Activated CD8-positive, alpha-beta T cell treated with anti-CD3 and anti-CD28 coated beads for 36 hours (primary cell): ENCODE measurements around the gene TMEM109. TPM values are rescaled to one million over a fixed set of nuclear protein-coding genes. Genes with fewer than 3 reads are reported as not detected.

Experiments used
- ATAC-seq: fragments of 200-7000 bp; cut with Tn5 transposase; one replicate; pipeline ENCODE4 v1.10.0; 2021; ENCODE audit warnings: mild to moderate bottlenecking, moderate library complexity
- CTCF ChIA-PET: fragments of 350-600 bp; sonication (Branson Sonifier 250); formaldehyde crosslinking; loops from one replicate; lab custom pipeline; 2021; ENCODE audit warnings: antibody characterized with exemption; lab: Charles Lee
- POLR2A ChIA-PET: fragments of 350-600 bp; sonication (Branson Sonifier 250); formaldehyde crosslinking; loops from one replicate; lab custom pipeline; 2021; ENCODE audit warnings: antibody characterized with exemption; lab: Charles Lee
- DNase-seq: peaks from one replicate; pipeline ENCODE4 v3.0.0-alpha.2; 2020
- H3K27ac Mint-ChIP-seq: one replicate; pipeline ENCODE4 v1.8.0; 2021; ENCODE audit warnings: mild to moderate bottlenecking, mixed read lengths
- H3K27me3 Mint-ChIP-seq: one replicate; pipeline ENCODE4 v1.8.0; 2021; ENCODE audit warnings: mixed read lengths
- H3K36me3 Mint-ChIP-seq: one replicate; pipeline ENCODE4 v1.8.0; 2021; ENCODE audit warnings: low read depth, mixed read lengths
- H3K4me1 Mint-ChIP-seq: one replicate; pipeline ENCODE4 v1.8.0; 2021; ENCODE audit warnings: low read depth, mixed read lengths
- H3K4me3 Mint-ChIP-seq: one replicate; pipeline ENCODE4 v1.8.0; 2021; ENCODE audit warnings: mild to moderate bottlenecking, moderate library complexity, mixed read lengths
- H3K9me3 Mint-ChIP-seq: one replicate; pipeline ENCODE4 v1.8.0; 2021; ENCODE audit warnings: mixed read lengths
- CTCF ChIP-seq: fragments of 200-600 bp; IDR thresholded peaks from one replicate; pipeline ENCODE4 v1.8.0; 2022; ENCODE audit warnings: antibody characterized with exemption, mild to moderate bottlenecking
- intact Hi-C: fragments of 100-400 bp; cut with micrococcal nuclease; formaldehyde crosslinking; loops from one replicate; pipeline ENCODE4 v1.10.0; 2022
- total RNA-seq, 2 experiments: library from RNA; stranded (reverse); gene quantifications; one replicate each; pipeline ENCODE4 v1.2.3, GENCODE V29; 2021

The TMEM109 gene
- total RNA-seq, 2 experiments from 2014 or later = 93.2 to 101 TPM

GRCh38 chr11:60919956-60920355, 6.0 kb downstream of the TMEM109 start:
- no peak for DNase-seq
- no peaks in the 10 kb centered on the region for H3K27me3 Mint-ChIP-seq
- H3K4me3 Mint-ChIP-seq = no peak overlapping the region
- ChIA-PET POLR2A (interaction anchor here (0.7 kb wide), 1 partner anchor 102 kb away, joined by 3 read pairs; no protein-coding TSS in a partner anchor), CTCF (interaction anchor here (2.0 kb wide), 1 partner anchor 50 kb away, joined by 5 read pairs; no protein-coding TSS in a partner anchor)
- H3K27ac Mint-ChIP-seq = no peak overlapping the region
- no peak for TF ChIP-seq CTCF
- peaks cover 50% of the 10 kb centered on the region for H3K4me1 Mint-ChIP-seq
- peaks cover 52% of the 10 kb centered on the region for H3K36me3 Mint-ChIP-seq
- intact Hi-C loops = loop anchor here (5.0 kb wide), 1 partner anchor 267 kb away; no protein-coding TSS in a partner anchor
- no peaks in the 10 kb centered on the region for H3K9me3 Mint-ChIP-seq
- no peak for ATAC-seq

GRCh38 chr11:60921259-60921658, 7.3 kb downstream of the TMEM109 start:
- Mint-ChIP-seq H3K4me3 (no peak overlapping the region), H3K4me1 (peaks cover 51% of the 10 kb centered on the region), H3K9me3 (no peaks in the 10 kb centered on the region), H3K27me3 (peaks cover 9% of the 10 kb centered on the region), H3K27ac (no peak overlapping the region), H3K36me3 (peaks cover 47% of the 10 kb centered on the region)
- DNase-seq = no peak
- POLR2A ChIA-PET = interaction anchor here (1.2 kb wide), 2 partner anchors 26 to 192 kb away, joined by 3 read pairs; no protein-coding TSS in a partner anchor
- intact Hi-C loops = no loop called here
- CTCF ChIA-PET = interaction anchor here (2.0 kb wide), 1 partner anchor 48 kb away, joined by 5 read pairs; no protein-coding TSS in a partner anchor
- TF ChIP-seq CTCF = no peak
- no peak for ATAC-seq

GRCh38 chr11:60921777-60922335, 7.9 kb downstream of the TMEM109 start:
- peaks cover 46% of the 10 kb centered on the region for H3K4me1 Mint-ChIP-seq
- no peak overlapping the region for H3K4me3 Mint-ChIP-seq
- peaks cover 9% of the 10 kb centered on the region for H3K27me3 Mint-ChIP-seq
- no peak overlapping the region for H3K27ac Mint-ChIP-seq
- ChIA-PET CTCF (no interaction called here), POLR2A (interaction anchor here (0.9 to 1.2 kb wide), 3 partner anchors 10 to 191 kb away, joined by 3 read pairs; no protein-coding TSS in a partner anchor)
- DNase-seq = no peak
- intact Hi-C loops = no loop called here
- H3K36me3 Mint-ChIP-seq = peaks cover 44% of the 10 kb centered on the region
- no peak for TF ChIP-seq CTCF
- H3K9me3 Mint-ChIP-seq = no peaks in the 10 kb centered on the region
- no peak for ATAC-seq

GRCh38 chr11:60922906-60923305, 8.9 kb downstream of the TMEM109 start:
- no peak for ATAC-seq
- Mint-ChIP-seq H3K27ac (no peak overlapping the region), H3K9me3 (no peaks in the 10 kb centered on the region), H3K27me3 (peaks cover 9% of the 10 kb centered on the region), H3K36me3 (peaks cover 37% of the 10 kb centered on the region), H3K4me3 (no peak overlapping the region), H3K4me1 (peaks cover 40% of the 10 kb centered on the region)
- no peak for TF ChIP-seq CTCF
- ChIA-PET CTCF (interaction anchor here (1.4 kb wide), 1 partner anchor 8 kb away, joined by 7 read pairs; no protein-coding TSS in a partner anchor), POLR2A (interaction anchor here (0.9 to 1.7 kb wide), 2 partner anchors 9 to 17 kb away, joined by 3 to 9 read pairs; partner anchors contain the start of gene PRPF19)
- intact Hi-C loops = no loop called here
- no peak for DNase-seq

GRCh38 chr11:60923326-60923725, 9.4 kb downstream of the TMEM109 start:
- Mint-ChIP-seq H3K4me1 (peaks cover 37% of the 10 kb centered on the region), H3K36me3 (peaks cover 37% of the 10 kb centered on the region), H3K27ac (no peak overlapping the region), H3K9me3 (no peaks in the 10 kb centered on the region), H3K4me3 (no peak overlapping the region), H3K27me3 (peaks cover 9% of the 10 kb centered on the region)
- DNase-seq (no peak), ATAC-seq (no peak)
- ChIA-PET POLR2A (interaction anchor here (0.8 to 1.7 kb wide), 5 partner anchors 7 to 18 kb away, joined by 3 to 9 read pairs (median 5); partner anchors contain the start of gene PRPF19), CTCF (interaction anchor here (1.1 to 1.4 kb wide), 2 partner anchors 8 to 90 kb away, joined by 3 to 7 read pairs; no protein-coding TSS in a partner anchor)
- TF ChIP-seq CTCF = no peak
- intact Hi-C loops = no loop called here
